Stimulated activated CD8-positive, alpha-beta memory T cell treated with anti-CD3 and anti-CD28 coated beads, Interleukin-4, amount 100 ng/mL, for 48 hours (primary cell): Measurements from ENCODE around the gene APOBEC4.
"Not testable (repeated sequence)": the region's sequence is repeated elsewhere in the genome, so short reads cannot be mapped to it uniquely, and the experiment has no call there.

Source experiments
- DNase-seq: peaks from one replicate; pipeline ENCODE4 v3.0.0-alpha.2; 2020

APOBEC4 gene

GRCh38 chr1:183633676-183634343 is 19.3 kb downstream of the APOBEC4 start:
- no peak for DNase-seq

DNA sequence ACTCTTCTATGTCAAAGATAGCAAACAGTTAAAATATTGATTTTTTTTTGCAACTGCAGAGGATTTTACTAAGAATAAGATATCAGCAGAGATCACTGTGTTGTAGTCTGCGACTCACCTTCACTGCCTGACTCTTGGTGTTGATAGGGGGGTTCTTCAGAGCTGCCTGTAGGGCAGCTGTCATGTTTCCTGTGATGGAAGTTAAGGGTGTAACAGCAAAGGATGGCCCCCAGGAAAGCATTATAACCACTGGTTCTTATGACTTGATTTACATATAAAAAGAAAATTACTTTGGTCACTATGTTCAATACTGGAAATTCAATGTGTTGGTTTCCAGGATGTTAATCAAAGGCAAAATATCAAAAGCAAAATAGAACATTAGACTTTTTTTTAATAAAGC is 20.2 kb downstream of the APOBEC4 start:
- DNase-seq: no peak

DNA sequence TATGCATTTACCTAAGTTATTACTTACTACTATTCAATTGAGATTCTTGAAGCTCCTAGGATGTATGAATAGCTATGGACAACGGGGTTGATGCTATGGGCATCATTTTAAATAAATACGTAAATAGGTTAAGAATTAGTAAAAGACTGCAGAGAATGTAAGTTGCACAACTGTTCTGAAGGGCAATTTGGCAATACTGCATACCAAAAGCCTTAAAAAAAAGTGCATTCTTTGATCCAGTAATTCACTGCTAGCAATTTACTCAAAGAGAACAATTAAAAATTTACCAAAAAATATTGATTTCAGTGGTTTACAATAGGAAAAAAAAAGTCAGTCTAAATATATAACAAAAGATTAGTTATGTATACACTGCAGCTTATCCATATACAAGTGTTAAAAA is 21.0 kb downstream of the APOBEC4 start:
- no peak for DNase-seq

DNA sequence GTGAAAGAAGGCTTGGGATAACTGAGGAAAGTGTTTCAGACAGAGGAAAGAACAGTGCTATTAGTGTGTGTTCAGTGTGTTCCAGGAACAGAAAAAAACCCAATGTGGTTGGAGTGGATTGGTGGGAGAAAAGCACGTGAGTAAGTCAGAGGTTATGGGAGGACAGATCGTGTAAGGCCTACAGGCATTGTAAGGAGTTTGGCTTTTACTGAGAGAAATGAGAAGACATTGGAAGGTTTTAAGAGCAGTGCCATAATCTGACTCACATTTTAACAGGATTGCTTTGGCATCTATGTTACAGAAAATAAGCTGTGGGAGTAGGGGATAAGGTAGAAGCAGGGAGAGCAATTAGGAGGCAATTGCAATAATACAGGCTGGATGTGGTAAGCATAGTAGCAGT is 22.4 kb downstream of the APOBEC4 start:
- no peak for DNase-seq

DNA sequence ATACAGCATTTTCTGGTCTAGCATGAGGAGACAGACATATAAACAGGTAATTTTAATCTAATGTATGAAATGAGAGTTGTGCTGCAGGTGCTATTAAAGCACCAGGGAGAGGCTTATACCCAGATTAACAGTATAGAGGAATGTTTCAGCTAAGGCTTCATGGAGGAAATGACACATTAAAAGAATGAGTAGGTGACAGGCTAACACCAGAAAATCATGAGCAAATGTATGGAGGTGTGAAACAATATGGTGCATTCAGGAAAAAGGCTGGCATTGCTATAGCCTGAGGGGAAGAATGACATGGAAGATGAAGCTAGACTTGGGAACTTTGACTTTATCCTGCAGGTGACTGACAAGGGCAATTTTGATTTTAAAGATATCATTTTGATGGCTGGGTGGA is 24.6 kb downstream of the APOBEC4 start:
- no peak for DNase-seq

- DNase-seq: not testable (repeated sequence)
Observed at GRCh38 chr1:183626236-183626635, 26.9 kb downstream of the APOBEC4 start.

DNA sequence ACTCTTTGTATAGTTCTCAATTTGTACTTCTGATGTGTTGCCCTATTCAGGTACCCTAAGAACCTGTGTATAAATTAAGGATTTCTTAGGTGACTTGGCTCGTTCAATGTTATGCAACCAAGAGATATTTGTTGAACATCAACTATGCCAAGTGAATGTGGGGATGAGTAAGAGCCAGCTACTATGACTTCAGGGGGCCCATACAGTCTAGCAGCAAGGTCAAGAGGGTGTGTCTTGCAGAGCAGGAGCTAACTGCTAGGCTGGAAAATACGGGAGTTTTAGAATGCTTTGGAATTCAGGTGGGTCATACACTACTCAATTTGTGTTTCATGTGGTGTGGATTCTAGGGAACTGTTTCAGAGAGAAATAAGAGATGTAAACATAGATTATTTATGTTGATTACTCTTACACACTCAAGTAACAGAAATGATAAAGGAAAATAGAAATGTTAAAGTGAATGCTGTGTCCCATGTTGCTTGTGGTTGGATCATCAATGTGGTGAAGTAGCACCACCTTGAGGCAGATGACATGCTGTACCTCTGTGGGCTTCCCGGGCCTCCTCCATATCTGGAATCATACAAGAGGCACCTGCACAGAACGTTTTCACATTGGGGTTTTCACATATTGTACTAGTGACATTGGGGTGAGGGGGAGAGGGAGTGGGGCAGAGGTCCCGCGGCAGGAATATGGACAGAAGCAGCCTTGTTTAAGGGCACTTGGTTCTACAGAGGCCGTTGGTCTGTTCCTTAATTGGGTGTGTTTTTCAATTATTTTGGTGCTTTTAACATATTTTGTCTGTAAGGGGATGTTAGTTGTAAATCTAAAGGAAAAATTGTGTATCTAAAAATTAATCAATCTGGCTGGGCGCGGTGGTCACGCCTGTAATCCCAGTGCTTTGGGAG is 30.0 kb downstream of the APOBEC4 start:
- peak; percentile 51 for DNase-seq

- DNase-seq: no peak
Observed at GRCh38 chr1:183622013-183622412, 31.1 kb downstream of the APOBEC4 start.

DNA sequence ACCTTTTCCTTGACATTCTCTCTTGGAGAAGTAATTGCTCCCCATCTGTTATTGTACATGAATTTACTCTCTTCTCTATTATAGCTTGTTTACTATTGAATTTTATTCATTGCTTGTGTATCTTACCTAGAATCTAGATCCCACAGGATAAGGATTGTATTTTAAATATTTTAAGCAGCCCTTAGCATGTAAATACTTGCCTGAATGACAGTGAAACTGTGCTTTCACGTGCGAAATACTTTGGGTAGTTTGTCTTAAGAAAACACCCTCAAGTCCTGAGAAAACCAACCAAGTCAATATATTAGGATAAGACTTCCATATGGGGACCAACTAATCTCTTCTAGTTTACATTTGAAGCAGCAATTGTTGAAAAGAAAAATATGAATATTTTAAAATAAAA is 32.8 kb downstream of the APOBEC4 start:
- DNase-seq: no peak

- no peak for DNase-seq
Observed at GRCh38 chr1:183619781-183620180, 33.3 kb downstream of the APOBEC4 start.

DNA sequence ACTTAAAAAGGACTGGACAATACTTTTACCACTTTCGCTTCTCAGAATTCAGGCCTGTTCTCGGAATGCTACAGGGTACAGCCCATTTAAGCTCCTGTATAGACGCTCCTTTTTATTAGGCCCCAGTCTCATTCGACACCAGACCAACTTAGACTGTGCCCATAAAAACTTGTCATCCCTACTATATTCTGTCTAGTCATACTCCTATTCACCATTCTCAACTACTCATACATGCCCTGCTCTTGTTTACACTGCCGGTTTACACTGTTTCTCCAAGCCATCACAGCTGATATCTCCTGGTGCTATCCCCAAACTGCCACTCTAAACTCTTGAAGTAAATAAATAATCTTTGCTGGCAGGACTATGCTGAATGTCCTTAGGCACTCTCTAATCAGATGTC is 34.9 kb downstream of the APOBEC4 start:
- not testable (repeated sequence) for DNase-seq

GRCh38 chr1:183612975-183613374 is 40.1 kb downstream of the APOBEC4 start:
- DNase-seq: not testable (repeated sequence)

- no peak for DNase-seq
Observed at GRCh38 chr1:183612407-183612806, 40.7 kb downstream of the APOBEC4 start.

DNA sequence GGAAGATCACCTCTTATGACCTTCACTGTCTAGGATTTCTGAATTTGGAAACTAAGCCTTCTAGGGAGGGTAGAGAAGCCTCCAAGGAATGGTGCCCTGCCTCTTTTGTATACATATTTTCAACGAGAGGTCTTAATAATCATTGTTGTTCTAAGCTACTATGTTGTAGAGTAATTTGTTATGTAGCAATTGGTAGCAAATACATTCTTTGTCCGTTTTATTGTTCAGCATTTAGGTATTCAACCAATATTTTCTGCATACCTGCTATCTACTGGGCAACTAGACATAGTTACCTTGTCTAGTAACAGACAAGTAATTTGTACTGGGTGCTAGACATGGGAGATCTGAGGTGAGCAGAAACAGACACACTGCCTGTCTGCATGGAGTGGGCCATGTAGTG is 42.1 kb downstream of the APOBEC4 start:
- no peak for DNase-seq

DNA sequence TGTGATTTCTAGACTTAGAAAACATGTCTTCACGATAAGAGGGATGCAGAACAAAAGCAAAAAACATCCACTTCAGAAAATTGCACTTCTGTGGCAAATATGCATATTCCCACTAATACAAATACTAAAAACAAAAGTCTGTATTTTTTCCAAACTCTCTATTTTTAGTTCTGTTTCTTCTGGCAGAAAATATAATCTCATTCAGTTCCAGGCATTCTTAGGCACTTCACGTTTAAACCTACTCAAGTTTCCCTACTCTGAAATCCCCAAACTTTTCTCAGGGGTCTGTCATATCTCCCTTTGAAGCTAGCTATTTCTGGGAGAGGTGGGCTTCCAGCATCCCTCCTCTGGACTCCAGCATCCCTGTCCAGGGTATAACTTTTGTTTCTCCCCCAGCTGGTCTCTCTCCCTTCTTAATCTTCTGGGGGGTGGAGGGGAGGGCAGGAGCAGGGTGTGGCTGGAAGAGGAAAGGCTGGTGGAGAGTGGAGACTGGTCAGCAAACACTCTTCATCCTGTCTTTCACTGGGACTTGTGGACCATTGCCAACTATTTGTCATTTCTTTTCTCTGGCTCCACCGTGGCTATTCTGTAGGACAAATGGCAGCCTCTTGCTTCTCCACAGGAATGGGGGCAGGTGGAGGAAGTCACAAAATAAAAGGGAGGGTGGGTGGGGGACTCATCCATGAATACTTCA is 43.2 kb downstream of the APOBEC4 start:
- DNase-seq: no peak

DNA sequence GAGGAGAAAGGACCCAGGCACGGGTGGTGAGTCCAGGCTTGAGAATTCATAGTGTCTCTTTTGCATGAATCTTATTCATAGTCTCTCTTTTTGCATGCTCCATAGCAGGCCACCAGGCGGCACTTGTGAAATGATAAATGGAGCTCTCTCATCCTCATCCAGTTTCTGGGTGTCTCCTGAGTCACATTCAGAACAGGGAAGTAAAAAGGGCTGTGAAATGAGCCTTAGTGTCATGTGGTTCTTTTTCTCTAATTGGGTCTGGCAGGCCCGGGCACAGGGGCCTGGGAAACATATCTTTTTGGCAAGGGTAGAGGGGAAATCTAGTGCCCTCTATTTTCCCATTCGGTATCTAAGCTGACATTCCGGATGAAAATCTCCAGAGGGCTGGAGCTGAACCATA is 43.8 kb downstream of the APOBEC4 start:
- no peak for DNase-seq

- DNase-seq: no peak
Observed at GRCh38 chr1:183607322-183607980, 45.7 kb downstream of the APOBEC4 start.

DNA sequence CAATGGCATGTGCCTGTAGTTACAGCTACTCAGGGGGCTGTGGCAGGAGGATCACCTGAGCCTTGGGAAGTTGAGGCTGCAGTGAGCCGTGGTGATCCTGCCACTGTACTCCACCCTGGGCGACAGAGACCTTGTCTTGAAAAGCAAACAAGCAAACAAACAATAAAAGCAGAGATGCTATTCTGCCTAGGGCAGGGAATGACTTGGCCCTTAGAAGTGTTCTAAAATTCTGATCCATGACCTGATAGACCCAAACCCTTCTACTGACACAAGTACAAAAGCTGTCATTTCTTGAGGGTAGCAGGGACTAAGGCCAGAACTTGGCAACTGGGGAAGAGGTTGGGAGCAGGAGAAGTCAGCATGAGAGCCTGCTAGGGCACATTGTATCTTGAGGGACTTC is 47.2 kb downstream of the APOBEC4 start:
- DNase-seq: no peak

DNA sequence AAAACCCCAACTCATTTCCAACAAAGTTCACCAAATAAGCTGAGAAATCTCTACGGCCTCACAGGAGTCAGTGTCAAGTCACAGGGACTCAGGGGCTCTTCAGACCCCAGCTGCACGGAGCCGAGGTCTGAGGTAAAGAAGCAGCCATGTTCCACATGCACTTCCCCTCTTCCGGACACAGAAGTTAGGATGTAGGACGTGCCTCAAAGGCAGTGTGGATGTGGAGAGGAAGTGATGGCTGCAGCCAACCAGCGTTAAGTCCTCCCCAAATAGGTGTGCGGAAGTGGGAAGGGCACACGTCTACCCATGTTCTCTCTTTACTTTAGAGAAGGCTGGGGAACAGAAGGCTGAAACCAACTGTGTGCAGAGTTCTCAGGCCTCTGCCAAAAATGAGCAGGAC is 48.3 kb downstream of the APOBEC4 start:
- no peak for DNase-seq

DNA sequence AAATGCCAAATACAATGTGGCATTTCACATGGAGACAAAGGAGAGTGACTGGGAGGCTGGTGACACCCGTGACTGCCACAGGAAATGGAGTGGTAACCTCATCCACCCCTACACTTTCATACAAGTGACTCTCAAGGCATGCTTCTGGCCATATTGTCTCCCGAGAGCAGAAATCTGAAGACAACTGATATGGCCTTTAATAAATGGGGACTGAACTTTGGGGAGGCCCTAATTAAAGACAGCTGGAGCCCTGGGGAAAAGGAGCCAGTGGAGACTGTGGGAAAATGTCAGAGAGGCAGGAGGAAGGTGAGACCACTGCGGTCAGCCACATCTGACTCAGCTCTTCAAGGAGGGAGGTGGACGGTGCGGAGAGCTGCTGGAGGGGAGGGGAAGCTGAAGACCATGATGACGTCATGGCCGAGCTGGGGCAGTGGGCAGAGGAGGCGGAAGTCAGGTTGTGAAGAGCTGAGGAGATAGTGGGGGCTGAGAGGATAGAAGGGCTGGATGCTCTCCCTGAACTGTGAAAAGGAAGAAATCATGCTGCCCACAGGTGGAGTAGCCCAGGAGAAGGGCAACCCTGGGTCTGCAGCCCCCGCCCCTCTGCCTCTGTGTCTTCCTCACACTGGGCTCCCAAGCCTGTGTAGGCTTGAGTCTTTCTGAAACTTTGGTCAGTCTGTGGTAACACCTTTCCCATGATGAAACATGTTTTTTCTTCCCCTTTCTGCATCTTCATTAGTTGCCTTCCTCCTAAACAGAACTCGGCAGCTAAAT is 48.9 kb downstream of the APOBEC4 start:
- DNase-seq: no peak

GRCh38 chr1:183602510-183602909 is 50.6 kb downstream of the APOBEC4 start:
- no peak for DNase-seq

DNA sequence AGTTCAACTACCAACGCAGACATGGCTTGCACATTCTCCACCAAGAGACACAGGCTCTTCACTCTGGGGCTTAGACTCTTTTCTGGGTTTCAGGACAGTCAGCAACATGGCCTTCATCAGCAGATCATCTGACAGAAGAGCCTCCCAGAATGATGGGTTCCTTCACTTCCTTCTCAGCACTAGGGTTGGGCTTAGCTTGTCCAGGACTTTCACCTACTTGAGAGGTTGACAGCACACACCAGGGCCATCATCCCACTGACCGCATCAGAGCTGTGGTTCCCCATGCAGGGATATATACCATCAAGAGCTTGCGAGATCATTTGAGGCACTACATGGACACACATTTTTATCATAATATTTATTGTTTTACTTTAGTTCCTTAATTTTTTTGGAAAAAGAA is 52.5 kb downstream of the APOBEC4 start:
- DNase-seq: no peak
